NT2/D1 (cell line): Measurements from ENCODE around the gene HS3ST2.

Experiments used
- YY1 ChIP-seq: IDR thresholded peaks from 2 replicates; pipeline ENCODE4 v1.6.1; 2011; ENCODE audit not compliant: insufficient read length, insufficient read depth
- ZNF274 ChIP-seq: IDR thresholded peaks from 2 replicates; pipeline ENCODE4 v1.6.1; 2011; ENCODE audit warnings: mild to moderate bottlenecking, low read depth, low read length

DNA sequence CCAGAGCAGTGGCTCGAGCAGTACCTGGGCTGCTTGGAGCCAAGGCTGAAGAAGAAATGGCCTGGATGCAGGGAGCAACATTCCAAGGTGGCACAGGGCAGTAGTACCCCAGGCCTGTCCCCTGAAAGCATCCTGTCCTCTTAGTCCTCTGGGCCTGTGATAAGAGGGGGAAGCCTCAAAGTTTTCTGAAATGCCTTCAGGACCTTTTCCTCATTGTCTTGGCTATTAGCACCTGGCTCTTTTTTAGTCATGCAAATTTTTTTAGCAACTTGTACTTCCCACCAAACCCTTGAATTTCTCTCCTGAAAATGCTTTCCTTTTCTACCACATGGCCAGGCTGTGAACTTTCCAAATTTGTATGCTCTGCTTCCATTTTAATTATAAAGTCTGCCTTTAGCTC, 148.9 kb downstream of the HS3ST2 start:
- TF ChIP-seq ZNF274, result no peak
- TF ChIP-seq YY1, result no peak
